GM18508 (cell line): ENCODE measurements around the gene C1orf50.
A peak's percentile ranks its signal among the peaks of the same experiment; 100 is the strongest.

Source experiments
- ATAC-seq: cut with Tn5 transposase; IDR thresholded peaks from one replicate; pipeline ENCODE4 v1.9.1; 2021; ENCODE audit warnings: moderate number of reproducible peaks; ENCODE audit not compliant: insufficient read depth, unreplicated experiment

The C1orf50 gene

GRCh38 chr1:42756956-42757891 lies 9.8 kb upstream of the C1orf50 start:
- no peak for ATAC-seq

- no peak for ATAC-seq
Observed at GRCh38 chr1:42757892-42758275, 9.2 kb upstream of the C1orf50 start.

DNA sequence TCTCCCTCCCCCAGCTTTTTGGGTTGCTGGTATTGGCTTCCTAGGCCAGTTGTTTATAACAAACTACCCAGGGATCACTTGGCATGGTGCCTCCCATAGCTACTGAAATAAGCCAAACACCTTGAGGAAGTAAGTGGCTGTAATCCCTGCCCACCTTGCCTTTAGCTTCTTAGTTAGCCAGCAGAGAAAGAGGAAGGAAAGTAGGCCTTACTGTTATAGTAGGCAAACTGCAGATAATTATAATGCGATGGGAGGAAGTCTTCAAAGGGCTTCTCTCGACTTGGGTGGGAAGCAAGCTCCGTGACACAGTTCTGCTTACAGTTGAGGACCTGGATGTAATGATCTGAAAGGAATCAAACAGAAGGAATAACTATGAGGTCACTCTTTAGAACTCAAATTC lies 8.4 kb upstream of the C1orf50 start:
- no peak for ATAC-seq

DNA sequence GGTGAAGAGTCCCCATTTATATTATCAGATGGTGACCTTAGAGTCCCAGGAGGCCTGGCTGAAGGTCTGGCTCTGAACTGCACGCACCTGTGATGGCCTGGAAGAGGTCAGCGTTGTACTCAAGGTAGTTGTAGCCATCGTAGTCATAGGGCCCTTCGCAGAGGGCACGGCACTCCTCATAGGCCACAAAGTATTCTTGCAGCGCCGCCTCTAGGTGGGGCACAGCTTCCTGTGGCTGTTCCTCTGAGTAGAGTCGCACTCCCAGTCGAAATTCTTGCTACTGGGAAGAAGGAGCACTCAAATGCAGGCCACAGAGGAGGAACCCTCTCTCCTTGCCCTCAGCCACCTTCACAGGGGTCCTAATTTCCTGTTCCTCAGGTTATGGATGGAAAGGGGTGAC lies 7.9 kb upstream of the C1orf50 start:
- no peak for ATAC-seq

- no peak for ATAC-seq
Observed at GRCh38 chr1:42761567-42761966, 5.5 kb upstream of the C1orf50 start.

DNA sequence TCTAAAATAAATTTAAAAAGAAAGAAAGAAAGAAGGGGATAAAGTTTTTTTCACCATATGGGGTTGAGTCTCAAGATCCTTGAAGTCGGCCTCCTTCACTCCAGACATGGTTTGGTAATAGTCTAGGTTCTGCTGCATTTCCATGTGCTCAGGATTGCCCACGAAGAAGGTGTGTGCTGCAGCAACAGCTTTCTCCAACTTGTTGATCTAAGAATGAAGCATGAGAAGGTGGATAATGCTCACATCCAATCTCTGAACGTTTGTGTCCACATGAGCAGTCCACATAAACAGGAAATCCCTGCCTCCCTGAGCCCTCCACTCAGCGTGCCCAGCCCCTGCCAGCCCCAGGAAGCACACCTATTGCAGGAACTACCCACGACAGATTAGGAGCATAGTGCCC lies 4.8 kb upstream of the C1orf50 start:
- no peak for ATAC-seq

GRCh38 chr1:42765269-42765668 lies 1.8 kb upstream of the C1orf50 start:
- no peak for ATAC-seq

DNA sequence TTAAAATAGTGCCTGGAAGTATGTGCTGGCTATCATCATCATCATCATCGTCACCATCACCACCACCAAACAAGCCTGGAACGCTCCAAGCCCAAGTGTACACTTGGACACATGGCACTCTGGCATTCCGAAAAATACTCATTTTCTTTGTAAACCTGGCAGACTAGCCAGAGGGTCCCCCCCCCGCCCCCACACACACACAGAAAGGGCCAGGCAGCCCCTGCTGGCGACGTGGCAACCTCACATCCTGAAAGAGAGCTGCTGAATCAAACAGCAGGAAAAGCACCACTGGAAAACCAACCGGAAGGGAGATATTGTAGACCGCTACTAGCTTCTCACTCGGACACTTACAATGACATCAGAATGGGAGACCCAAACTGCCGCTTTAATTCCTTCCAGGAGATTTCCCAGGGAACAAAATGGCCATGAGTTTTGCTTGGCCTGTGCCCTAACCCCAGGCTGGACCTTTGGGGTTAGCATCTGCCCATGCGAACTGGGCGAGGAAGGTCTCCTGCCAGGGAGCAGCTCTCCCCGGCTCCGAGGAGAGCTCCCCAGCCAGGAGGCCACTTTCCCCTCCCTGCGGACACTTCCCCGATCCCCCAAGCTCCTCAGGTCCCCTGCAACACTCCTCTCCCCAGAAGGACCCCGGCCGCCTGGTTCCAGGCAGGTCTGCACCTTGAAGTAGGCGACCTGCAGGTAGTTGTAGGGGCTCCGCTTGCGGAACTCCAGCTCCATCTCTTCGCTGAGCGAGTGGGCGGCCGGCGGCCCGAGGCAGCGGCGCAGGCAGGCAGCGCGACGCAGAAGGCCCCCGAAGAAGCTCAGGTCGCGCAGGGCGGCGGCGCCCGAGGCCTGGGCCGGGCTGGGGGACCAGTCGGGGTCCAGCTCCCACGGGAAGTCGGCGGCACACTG lies 963 bp upstream of the C1orf50 start:
- ATAC-seq = no peak

DNA sequence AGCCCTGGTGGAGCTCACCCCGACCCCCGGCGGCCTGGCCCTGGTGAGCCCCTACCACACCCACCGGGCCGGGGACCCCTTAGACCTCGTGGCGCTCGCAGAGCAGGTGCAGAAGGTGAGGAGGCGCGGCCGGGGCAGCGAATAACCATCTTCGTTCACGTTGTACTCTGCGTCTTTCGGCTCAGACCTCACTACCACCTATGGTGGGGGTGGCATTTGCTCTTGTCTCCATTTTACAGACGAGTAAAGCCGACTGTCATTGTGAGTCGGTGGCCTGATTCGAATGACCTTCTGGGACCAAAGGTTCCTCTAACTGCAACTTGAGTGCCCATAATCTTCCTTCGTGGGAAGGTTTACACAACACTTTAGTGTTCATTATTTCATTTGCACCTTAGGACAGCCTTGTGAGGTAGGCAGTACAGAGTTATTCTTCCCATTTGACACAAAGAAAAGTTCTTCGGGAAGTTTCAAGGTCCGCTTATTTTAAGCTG lies 506 bp downstream of the C1orf50 start:
- ATAC-seq = peak; percentile 3

DNA sequence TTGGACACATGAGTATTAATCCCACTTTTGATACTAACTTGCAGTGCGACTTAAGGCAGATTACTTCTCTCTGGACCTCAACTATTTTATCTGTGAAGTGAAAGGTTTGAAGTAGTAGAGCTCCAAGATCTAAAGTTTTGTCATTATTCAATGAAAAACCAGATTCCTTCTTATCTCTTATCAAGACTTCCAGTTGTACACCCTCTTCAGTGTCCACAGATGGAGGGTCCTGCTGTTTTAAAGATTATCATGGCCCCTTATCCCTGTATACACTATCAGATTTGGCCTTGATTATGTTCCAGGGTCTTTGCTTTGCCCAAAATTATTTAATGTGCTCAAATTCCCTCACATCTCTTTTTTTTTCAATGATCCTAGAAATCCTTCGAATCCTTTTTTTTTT lies 1.1 kb downstream of the C1orf50 start:
- no peak for ATAC-seq

GRCh38 chr1:42769811-42770210 lies 2.8 kb downstream of the C1orf50 start:
- ATAC-seq = no peak

- ATAC-seq = no peak
Observed at GRCh38 chr1:42773420-42773819, 6.4 kb downstream of the C1orf50 start.

DNA sequence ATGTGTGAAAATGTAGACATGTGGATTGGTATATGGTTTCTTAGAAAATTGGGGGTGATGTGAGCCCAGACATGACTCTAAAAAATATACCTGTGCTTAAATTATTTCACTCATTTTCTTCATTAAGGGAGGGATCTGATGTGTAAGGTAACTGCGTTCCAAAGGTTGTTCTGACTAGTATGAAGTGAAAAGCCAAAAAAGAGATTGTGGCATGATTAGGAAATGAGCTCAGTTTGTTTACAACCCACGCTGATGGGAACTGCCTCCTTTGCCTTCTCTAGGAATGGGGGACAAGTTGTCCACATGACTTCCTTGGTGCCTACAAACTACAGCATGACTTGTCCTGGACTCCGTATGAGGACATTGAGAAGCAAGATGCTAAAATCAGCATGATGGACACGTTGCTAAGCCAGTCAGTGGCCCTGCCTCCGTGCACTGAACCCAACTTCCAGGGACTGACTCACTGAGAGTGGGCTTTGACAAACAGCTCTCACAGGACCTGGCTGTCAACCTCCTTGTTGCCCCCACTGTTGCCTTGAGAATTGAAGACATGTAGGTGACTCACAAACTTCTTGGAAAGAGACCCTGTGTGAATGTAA lies 8.0 kb downstream of the C1orf50 start:
- ATAC-seq = no peak

DNA sequence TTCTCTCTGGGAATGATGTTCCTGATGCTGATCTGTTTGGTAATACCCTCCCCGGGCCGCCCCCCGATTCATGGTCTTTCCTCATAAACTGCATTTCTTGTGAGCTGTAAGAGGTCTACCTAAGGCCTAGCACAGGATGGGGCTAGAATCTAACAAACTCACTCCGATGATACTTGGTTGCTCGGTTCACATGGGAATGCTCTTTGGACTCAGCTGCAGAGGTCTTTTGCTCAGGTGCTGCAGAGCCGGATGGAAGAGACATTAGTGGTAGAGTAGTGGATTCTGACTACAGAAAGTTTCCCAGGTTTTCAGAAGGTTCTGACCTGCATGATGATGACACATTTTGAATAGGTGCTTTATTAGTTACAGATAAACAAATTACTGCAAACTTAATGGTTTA lies 9.5 kb downstream of the C1orf50 start:
- no peak for ATAC-seq

GRCh38 chr1:42777852-42778251 lies 10.8 kb downstream of the C1orf50 start:
- ATAC-seq = no peak

DNA sequence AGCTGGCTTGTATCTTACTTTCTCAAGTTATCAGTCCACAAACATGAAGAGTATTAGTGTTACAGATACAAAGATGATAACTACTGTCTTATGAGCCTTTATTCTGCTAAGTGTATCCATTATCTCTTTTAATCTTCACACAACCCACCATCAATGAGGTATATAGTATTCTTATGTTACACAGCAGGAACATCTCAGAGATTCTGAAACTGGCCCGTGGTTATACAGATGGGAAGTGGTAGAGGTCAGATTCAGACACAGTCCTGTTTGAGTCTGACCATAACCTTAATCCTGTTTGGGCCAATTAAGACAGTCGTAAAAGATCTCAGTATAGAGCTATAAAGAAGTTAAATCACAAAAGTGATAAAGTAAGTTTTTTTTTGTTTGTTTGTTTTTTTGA lies 12.7 kb downstream of the C1orf50 start:
- no peak for ATAC-seq

DNA sequence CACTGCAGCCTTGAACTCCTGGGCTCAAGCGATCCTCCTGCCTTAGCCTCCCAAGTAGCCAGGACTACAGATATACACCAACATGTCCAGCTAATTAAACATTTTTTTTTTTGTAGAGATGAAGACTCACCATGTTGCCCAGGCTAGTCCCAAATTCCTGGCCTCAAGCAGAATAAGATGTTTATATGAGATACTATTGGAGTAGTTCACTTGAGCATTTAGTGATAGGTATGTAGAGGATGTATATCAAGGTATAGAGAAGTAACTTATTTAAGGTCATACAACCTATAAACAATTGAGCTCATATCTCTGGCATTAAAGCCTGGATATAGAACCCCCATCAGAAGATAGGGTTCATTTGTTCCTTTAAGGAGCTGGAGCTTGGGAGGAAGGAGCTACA lies 13.1 kb downstream of the C1orf50 start:
- ATAC-seq = no peak

DNA sequence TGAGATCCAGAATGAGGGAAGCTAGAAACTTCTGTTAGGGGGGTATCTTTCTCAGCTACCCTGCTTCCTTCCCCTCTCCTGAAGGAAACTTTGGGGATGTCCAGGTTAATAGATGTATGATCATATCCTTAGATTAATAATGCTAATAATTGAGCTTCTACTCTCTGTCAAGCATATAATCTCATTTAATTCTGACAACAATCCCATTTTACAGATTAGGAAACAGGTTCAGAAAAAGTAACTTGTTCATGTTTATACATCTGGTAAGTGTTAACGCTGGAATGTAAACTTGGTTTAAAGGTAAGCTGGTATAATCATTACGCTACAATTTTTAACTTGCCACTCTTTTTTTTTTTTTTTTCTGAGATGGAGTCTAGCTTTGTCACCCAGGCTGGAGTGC lies 16.0 kb downstream of the C1orf50 start:
- no peak for ATAC-seq

GRCh38 chr1:42784547-42784945 lies 17.5 kb downstream of the C1orf50 start:
- ATAC-seq = no peak

DNA sequence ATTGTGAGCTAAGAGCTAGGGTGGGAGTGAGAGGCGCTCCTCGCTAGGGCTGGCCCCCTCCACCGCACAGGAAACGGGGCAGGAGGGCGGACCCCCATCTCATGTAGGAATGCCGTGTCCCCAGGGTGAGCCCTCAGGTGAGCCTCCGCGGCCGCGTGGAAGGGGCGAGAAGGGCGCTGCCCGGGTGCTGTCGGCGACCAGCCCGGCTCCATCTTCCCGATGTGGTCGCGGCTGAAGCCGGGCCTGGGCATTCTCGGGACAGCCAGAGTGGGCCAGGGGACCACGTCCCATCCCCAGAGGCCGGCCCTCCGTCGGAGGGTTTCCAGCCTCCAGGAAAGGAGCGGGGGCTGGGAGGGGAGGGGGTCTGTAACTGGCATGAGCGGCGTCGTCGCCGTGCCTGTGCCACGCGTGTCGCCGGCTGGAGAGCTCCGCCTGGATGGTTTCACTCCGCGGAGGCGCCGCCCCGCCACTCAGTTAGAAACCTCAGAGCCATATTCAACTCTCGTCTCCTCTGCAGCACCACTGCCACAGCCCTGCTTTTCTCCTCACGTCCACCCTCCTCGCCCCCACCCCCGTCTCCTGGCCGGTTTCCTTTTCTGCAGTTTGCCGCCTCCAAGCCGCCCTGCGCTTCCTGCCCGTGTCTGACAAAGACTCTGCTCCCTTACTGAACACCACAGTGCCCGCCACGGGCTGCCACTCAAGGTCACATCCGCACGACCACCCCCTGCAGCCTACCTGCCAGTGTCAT lies 18.1 kb downstream of the C1orf50 start, which contains the start of gene TMEM269:
Gene TMEM269 (plus strand): TSS at position 46 of the 748 bp plus-strand sequence. CDS start 4,903 bp downstream, outside the sequence.
- no peak for ATAC-seq
